Measurements from ENCODE around the gene ZBTB38. TPM values are rescaled to one million over a fixed set of nuclear protein-coding genes. Genes with fewer than 3 reads are reported as not detected.

The ZBTB38 gene
- total and polyA plus RNA-seq, 2 experiments from 2014 or later, result 112 to 175 TPM

DNA sequence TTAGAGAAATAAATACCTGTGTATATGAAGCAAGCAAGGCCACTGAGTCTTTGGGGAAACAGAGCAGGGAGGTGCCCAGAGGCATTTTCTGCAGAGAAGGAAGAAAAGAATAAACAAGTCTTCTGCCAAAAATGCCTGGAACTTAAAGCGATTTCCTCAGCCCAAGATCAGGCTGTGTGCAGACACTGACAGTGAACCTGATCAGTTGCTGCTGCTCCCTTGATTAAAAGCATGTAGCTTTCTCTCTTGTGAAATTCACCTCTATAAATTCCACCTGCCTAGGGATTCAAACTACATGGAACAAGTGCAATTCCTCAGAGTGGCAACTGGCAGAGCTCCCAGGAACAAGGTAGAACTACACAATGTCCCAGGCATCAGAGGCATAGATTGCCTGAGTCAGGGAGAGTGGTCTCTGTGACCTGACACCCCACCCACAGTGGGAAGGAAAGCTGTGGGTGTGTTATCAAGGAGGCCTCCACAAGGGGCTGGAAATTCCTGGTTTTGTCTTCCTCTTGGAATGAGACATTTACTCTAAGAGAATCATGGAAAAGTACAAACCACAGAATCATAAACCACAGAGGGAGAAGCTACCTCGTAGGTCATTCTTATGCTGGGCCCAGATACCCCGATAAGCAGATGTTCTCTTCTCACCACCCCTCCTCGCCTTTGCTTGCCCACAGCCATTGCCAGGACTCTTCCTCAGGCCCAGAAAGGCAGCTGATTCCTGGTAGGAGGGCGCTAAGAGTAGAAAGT, 1.8 kb upstream of the ZBTB38 start:
- Histone ChIP-seq H3F3A (ENCODE audit: insufficient read depth) (peaks cover 49% of the 10 kb centered on the region), H4K20me1 (ENCODE audit: insufficient read depth) (no peaks in the 10 kb centered on the region), H3K4me1 (ENCODE audit: insufficient read depth) (peaks cover 51% of the 10 kb centered on the region), H3K27ac (peak overlapping the region; percentile 100), H3K9me2 (ENCODE audit: insufficient read depth) (no peaks in the 10 kb centered on the region), H3K9me3 (ENCODE audit: low read depth) (no peaks in the 10 kb centered on the region), H3K79me2 (ENCODE audit: insufficient read depth) (peaks cover 32% of the 10 kb centered on the region), H3K4me2 (ENCODE audit: unreplicated experiment) (peak overlapping the region; percentile 82), H3K27me3 (replicated peaks; ENCODE audit: insufficient read depth) (no peaks in the 10 kb centered on the region), H3K9ac (peak overlapping the region; percentile 90), H2AFZ (peak overlapping the region; percentile 48), H3K4me3 (peak overlapping the region; percentile 54), H3K36me3 (ENCODE audit: low read depth) (no peaks in the 10 kb centered on the region)
- WGBS, 2 experiments (ENCODE audit: low coverage in 1 of 2, low lambda C conversion rate in 2 of 2, missing lambda C conversion rate in 2 of 2), result 4 to 6% methylated on average over 5 of the region's 5 CpGs
- peak; percentile 83 for DNase-seq
- in situ Hi-C loops (cut with MboI), result no loop called here
- TF ChIP-seq EZH2 (IDR thresholded peaks at IDR 0.05; ENCODE audit: insufficient read depth, poor library complexity, severe bottlenecking) (no peak), EZH2phosphoT487 (IDR thresholded peaks at IDR 0.05; ENCODE audit: insufficient read depth, low read depth) (no peak)

DNA sequence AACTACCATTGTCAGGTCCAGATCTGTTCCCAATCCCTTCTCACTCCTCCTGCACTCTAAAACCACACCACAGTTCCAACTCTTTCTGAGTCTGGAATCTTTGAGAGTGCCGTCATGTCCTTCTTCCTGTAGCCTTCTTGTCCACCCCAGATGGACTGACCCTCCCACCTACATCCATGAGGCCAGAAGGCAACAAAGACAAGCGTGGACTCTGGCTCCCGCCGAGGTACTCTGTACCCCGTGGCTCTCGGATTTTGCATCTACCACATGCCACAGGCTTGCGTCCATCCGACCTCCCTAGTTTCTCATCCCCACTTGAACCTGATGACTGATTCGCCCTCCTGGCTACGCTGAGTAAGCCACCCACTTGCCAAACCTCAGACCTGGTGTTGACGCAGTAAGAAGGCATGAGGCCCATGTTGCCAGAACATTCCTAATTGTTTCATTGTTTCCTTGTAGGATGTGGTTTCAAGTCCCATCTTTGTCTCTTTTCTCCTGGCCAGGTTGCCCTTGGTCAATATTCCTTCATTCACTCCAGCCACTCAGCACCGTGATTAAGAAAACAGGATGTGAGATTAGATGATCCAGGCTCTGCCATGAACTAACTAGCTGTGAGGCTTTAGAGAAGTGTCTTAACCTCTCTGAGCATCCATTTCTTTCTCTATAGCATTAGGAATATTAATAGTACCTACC, 1.1 kb upstream of the ZBTB38 start:
- H3K4me1 ChIP-seq (ENCODE audit: insufficient read depth), result peaks cover 47% of the 10 kb centered on the region
- peak overlapping the region; percentile 48 for H2AFZ ChIP-seq
- peak overlapping the region; percentile 90 for H3K9ac ChIP-seq
- H3K4me2 ChIP-seq (ENCODE audit: unreplicated experiment), result peak overlapping the region; percentile 82
- peaks cover 39% of the 10 kb centered on the region for H3K79me2 ChIP-seq (ENCODE audit: insufficient read depth)
- 2% methylated on average over 12 of the region's 12 CpGs for WGBS, 2 experiments (ENCODE audit: low coverage in 1 of 2, low lambda C conversion rate in 2 of 2, missing lambda C conversion rate in 2 of 2)
- H3F3A ChIP-seq (ENCODE audit: insufficient read depth), result peaks cover 49% of the 10 kb centered on the region
- H3K27me3 ChIP-seq (replicated peaks; ENCODE audit: insufficient read depth), result no peaks in the 10 kb centered on the region
- peak; percentile 99 for DNase-seq
- peak overlapping the region; percentile 100 for H3K27ac ChIP-seq
- H3K36me3 ChIP-seq (ENCODE audit: low read depth), result no peaks in the 10 kb centered on the region
- no peaks in the 10 kb centered on the region for H3K9me2 ChIP-seq (ENCODE audit: insufficient read depth)
- H4K20me1 ChIP-seq (ENCODE audit: insufficient read depth), result no peaks in the 10 kb centered on the region
- H3K9me3 ChIP-seq (ENCODE audit: low read depth), result no peaks in the 10 kb centered on the region
- in situ Hi-C loops (cut with MboI), result no loop called here
- H3K4me3 ChIP-seq, result peak overlapping the region; percentile 56
- TF ChIP-seq EZH2phosphoT487 (IDR thresholded peaks at IDR 0.05; ENCODE audit: insufficient read depth, low read depth), result peak; percentile 82; the same call in 1 of the 2 replicates
- TF ChIP-seq EZH2 (IDR thresholded peaks at IDR 0.05; ENCODE audit: insufficient read depth, poor library complexity, severe bottlenecking), result no peak

DNA sequence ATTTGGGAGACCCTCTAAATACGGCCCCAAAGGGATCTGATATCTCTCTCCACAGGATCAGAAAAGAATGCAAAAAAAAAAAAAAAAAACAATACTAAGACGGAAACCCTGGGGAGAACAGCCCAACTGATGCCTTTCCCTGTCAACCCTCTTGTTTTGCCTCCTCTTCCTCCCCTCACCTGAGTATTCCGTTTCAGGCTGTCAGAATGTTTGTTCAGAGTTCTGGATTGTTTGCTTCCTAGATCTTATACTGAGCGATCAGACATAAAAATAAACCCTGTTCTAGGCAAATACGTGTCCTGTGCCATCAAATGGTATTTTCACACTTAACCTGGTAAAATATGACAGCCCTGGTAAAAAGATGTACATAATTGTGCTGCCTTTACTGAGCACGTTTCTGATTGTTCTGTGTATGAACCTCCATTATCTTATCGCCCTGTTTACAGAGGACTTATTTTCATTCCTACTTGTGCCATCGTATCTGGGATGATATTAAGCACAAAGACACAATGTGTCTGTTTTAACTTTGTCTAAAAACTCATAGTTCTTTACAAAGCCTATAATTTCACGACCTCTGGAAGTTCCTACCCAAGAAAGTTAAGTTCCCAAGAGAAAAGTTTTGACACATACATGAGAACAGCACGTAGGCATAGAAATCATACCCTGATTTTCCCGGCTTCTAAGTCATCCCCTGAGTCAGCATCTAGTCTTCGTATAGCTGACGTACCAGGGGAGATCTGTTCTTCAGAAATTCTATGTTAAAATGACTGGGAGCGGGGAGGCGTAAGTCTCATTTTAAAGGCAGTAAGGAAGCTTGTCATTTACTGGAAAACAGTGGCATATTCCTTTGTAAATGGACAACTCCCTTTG, 856 bp downstream of the ZBTB38 start:
- WGBS, 2 experiments (ENCODE audit: low coverage in 1 of 2, low lambda C conversion rate in 2 of 2, missing lambda C conversion rate in 2 of 2), result 90 to 91% methylated on average over 15 of the region's 15 CpGs
- H3F3A ChIP-seq (ENCODE audit: insufficient read depth), result peaks cover 56% of the 10 kb centered on the region
- DNase-seq, result peak; percentile 54
- H3K27ac ChIP-seq, result peak overlapping the region; percentile 100
- no peaks in the 10 kb centered on the region for H3K27me3 ChIP-seq (replicated peaks; ENCODE audit: insufficient read depth)
- H3K4me3 ChIP-seq, result peak overlapping the region; percentile 56
- no peaks in the 10 kb centered on the region; the same call in 1 of the 2 replicates for H3K36me3 ChIP-seq (ENCODE audit: low read depth)
- peaks cover 54% of the 10 kb centered on the region for H3K79me2 ChIP-seq (ENCODE audit: insufficient read depth)
- in situ Hi-C loops (cut with MboI), result no loop called here
- TF ChIP-seq EZH2phosphoT487 (IDR thresholded peaks at IDR 0.05; ENCODE audit: insufficient read depth, low read depth), result no peak
- TF ChIP-seq EZH2 (IDR thresholded peaks at IDR 0.05; ENCODE audit: insufficient read depth, poor library complexity, severe bottlenecking), result no peak
- H4K20me1 ChIP-seq (ENCODE audit: insufficient read depth), result no peaks in the 10 kb centered on the region
- H3K9me3 ChIP-seq (ENCODE audit: low read depth), result no peaks in the 10 kb centered on the region
- peak overlapping the region; percentile 74 for H3K9ac ChIP-seq
- H2AFZ ChIP-seq, result no peak overlapping the region
- peak overlapping the region; percentile 76 for H3K4me2 ChIP-seq (ENCODE audit: unreplicated experiment)
- H3K4me1 ChIP-seq (ENCODE audit: insufficient read depth), result peaks cover 57% of the 10 kb centered on the region
- no peaks in the 10 kb centered on the region for H3K9me2 ChIP-seq (ENCODE audit: insufficient read depth)

DNA sequence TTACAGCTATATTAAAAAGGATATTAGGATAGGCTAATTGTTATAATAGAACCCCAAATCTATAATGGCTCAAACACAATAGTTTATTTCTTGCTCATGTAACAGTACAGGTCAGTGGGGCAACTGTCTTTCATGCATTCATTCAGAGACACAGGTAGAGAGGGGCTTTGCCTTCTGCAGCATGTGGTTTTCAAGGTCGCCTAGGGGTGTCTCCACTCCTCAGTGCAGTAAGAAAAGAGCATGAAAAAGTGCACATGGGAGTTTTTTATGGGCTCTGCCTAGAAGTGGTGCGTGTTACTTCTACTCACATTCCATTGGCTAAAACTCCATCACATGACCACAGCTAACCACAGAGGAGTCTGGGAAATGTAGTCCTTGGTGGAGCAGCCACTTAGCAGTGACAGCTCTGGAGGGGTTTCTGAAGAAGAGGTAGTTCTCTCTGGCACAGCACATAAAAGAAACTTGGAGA, 1.8 kb downstream of the ZBTB38 start:
- 41 to 44% methylated on average over 2 of the region's 2 CpGs for WGBS, 2 experiments (ENCODE audit: low coverage in 1 of 2, low lambda C conversion rate in 2 of 2, missing lambda C conversion rate in 2 of 2)
- in situ Hi-C loops (cut with MboI), result no loop called here

More for the DNA sequence above, 1.8 kb downstream of the ZBTB38 start:
- Histone ChIP-seq H3K9me3 (ENCODE audit: low read depth) (no peaks in the 10 kb centered on the region), H3K4me3 (0 out of 2 replicates have a peak overlapping the region, but pooled peaks have one; percentile 56), H3K27ac (peak overlapping the region; percentile 100), H3K4me2 (ENCODE audit: unreplicated experiment) (peak overlapping the region; percentile 76), H3K79me2 (ENCODE audit: insufficient read depth) (peaks cover 62% of the 10 kb centered on the region), H4K20me1 (ENCODE audit: insufficient read depth) (no peaks in the 10 kb centered on the region), H3K36me3 (ENCODE audit: low read depth) (no peaks in the 10 kb centered on the region; the same call in 1 of the 2 replicates), H3F3A (ENCODE audit: insufficient read depth) (peaks cover 51% of the 10 kb centered on the region), H3K4me1 (ENCODE audit: insufficient read depth) (peaks cover 58% of the 10 kb centered on the region), H2AFZ (no peak overlapping the region), H3K27me3 (replicated peaks; ENCODE audit: insufficient read depth) (no peaks in the 10 kb centered on the region), H3K9ac (peak overlapping the region; percentile 74; the same call in 1 of the 2 replicates), H3K9me2 (ENCODE audit: insufficient read depth) (no peaks in the 10 kb centered on the region)
- peak; percentile 79 for DNase-seq
- TF ChIP-seq EZH2 (IDR thresholded peaks at IDR 0.05; ENCODE audit: insufficient read depth, poor library complexity, severe bottlenecking), result no peak
- TF ChIP-seq EZH2phosphoT487 (IDR thresholded peaks at IDR 0.05; ENCODE audit: insufficient read depth, low read depth), result no peak

Data from GM23248 (cell line).